Neural progenitor cell (in vitro differentiated cells): ENCODE data around the gene PRKCE. TPM values are rescaled to one million over a fixed set of nuclear protein-coding genes. Genes with fewer than 3 reads are reported as not detected.
A peak's percentile ranks its signal among the peaks of the same experiment; 100 is the strongest.

Experiments used
- DNase-seq: peaks from one replicate; pipeline ENCODE4 v3.0.0-alpha.2; 2016; ENCODE audit warnings: low spot score
- H2AFZ ChIP-seq: fragments of 200-600 bp; sonication (generic); replicated peaks from 2 replicates; pipeline ENCODE4 v1.6.1; 2016; ENCODE audit warnings: antibody characterized with exemption
- H3F3A ChIP-seq: fragments of 200-600 bp; sonication (generic); 2 replicates; pipeline ENCODE4 v1.6.1; 2016; ENCODE audit warnings: antibody characterized with exemption, low read depth
- H3K27ac ChIP-seq: fragments of 200-600 bp; sonication (generic); 2 replicates; pipeline ENCODE4 v1.5.1; 2016; ENCODE audit warnings: mild to moderate bottlenecking
- H3K27me3 ChIP-seq: fragments of 200-600 bp; sonication (generic); 2 replicates; pipeline ENCODE4 v1.6.1; 2016; ENCODE audit warnings: mild to moderate bottlenecking, moderate library complexity
- H3K36me3 ChIP-seq: fragments of 200-600 bp; sonication (generic); 2 replicates; pipeline ENCODE4 v1.5.1; 2016
- H3K4me1 ChIP-seq: fragments of 200-600 bp; sonication (generic); 2 replicates; pipeline ENCODE4 v1.6.1; 2016; ENCODE audit warnings: mixed run types
- H3K4me2 ChIP-seq: fragments of 200-600 bp; sonication (generic); 2 replicates; pipeline ENCODE4 v1.6.1; 2016
- H3K4me3 ChIP-seq: fragments of 200-600 bp; sonication (generic); 2 replicates; pipeline ENCODE4 v1.5.1; 2016
- H3K79me2 ChIP-seq: fragments of 200-600 bp; sonication (generic); 2 replicates; pipeline ENCODE4 v1.6.1; 2016; ENCODE audit warnings: low read depth
- H3K9ac ChIP-seq: fragments of 200-600 bp; sonication (generic); 2 replicates; pipeline ENCODE4 v1.6.1; 2016
- H3K9me3 ChIP-seq: fragments of 200-600 bp; sonication (generic); 2 replicates; pipeline ENCODE4 v1.5.1; 2016; ENCODE audit warnings: low read depth
- H4K20me1 ChIP-seq: fragments of 200-600 bp; sonication (generic); 2 replicates; pipeline ENCODE4 v1.6.1; 2016; ENCODE audit warnings: low read depth
- H3K27ac Mint-ChIP-seq: 3 replicates; pipeline ENCODE4 v1.8.0; 2021; ENCODE audit warnings: mixed read lengths
- H3K27me3 Mint-ChIP-seq: 2 replicates; pipeline ENCODE4 v1.8.0; 2022; ENCODE audit warnings: low read depth, mild to moderate bottlenecking, inconsistent platforms, moderate library complexity, mixed read lengths; ENCODE audit not compliant: insufficient read depth
- H3K36me3 Mint-ChIP-seq: 3 replicates; pipeline ENCODE4 v1.8.0; 2021; ENCODE audit warnings: mixed read lengths
- H3K4me1 Mint-ChIP-seq: 3 replicates; pipeline ENCODE4 v1.8.0; 2021; ENCODE audit warnings: mixed read lengths
- H3K4me3 Mint-ChIP-seq: 3 replicates; pipeline ENCODE4 v1.8.0; 2021; ENCODE audit warnings: mild to moderate bottlenecking, moderate library complexity, mixed read lengths
- H3K9me3 Mint-ChIP-seq: 3 replicates; pipeline ENCODE4 v1.8.0; 2020; ENCODE audit warnings: mixed read lengths
- CTCF ChIP-seq: fragments of 200-600 bp; sonication (generic); IDR thresholded peaks from 2 replicates; pipeline ENCODE4 v1.5.1; 2017; ENCODE audit warnings: antibody characterized with exemption, mild to moderate bottlenecking
- EZH2 ChIP-seq: fragments of 200-600 bp; sonication (generic); IDR thresholded peaks from 2 replicates; pipeline ENCODE4 v1.6.1; 2017; ENCODE audit warnings: antibody characterized with exemption, mild to moderate bottlenecking, moderate library complexity
- EZH2phosphoT487 ChIP-seq: fragments of 200-600 bp; sonication (generic); IDR thresholded peaks from 2 replicates; pipeline ENCODE4 v1.6.1; 2017; ENCODE audit warnings: antibody characterized with exemption
- total RNA-seq: library from RNA; depleted of rRNA; stranded (reverse); fragments of >200 nt; gene quantifications from 2 replicates; pipeline ENCODE4 v1.2.3, GENCODE V29; 2015; ENCODE audit warnings: low replicate concordance

The PRKCE gene
- total RNA-seq, 1 donor from 2014 or later = 4.1 TPM

GRCh38 chr2:45806563-45807358 is 155.3 kb downstream of the PRKCE start:
- Histone ChIP-seq H3K9ac (no peak overlapping the region), H3K79me2 (no peaks in the 10 kb centered on the region), H3K9me3 (no peaks in the 10 kb centered on the region), H3F3A (no peaks in the 10 kb centered on the region), H3K36me3 (no peaks in the 10 kb centered on the region), H3K27me3 (no peaks in the 10 kb centered on the region), H3K4me1 (no peaks in the 10 kb centered on the region), H3K4me2 (no peak overlapping the region), H2AFZ (no peak overlapping the region), H3K27ac (no peak overlapping the region), H3K4me3 (no peak overlapping the region), H4K20me1 (no peaks in the 10 kb centered on the region)
- TF ChIP-seq EZH2phosphoT487 = no peak
- no peak for TF ChIP-seq EZH2
- TF ChIP-seq CTCF = no peak
- H3K4me3 Mint-ChIP-seq = no peak overlapping the region
- H3K36me3 Mint-ChIP-seq = no peaks in the 10 kb centered on the region
- H3K27ac Mint-ChIP-seq = peak overlapping the region; percentile 19
- peaks cover 16% of the 10 kb centered on the region for H3K4me1 Mint-ChIP-seq
- DNase-seq = no peak
- peaks cover 4% of the 10 kb centered on the region for H3K9me3 Mint-ChIP-seq
- peaks cover 6% of the 10 kb centered on the region for H3K27me3 Mint-ChIP-seq

- H3K4me1 ChIP-seq = peaks cover 14% of the 10 kb centered on the region
- no peak overlapping the region for H3K27ac Mint-ChIP-seq
- H3K9ac ChIP-seq = no peak overlapping the region
- peaks cover 25% of the 10 kb centered on the region for H3K4me1 Mint-ChIP-seq
- no peaks in the 10 kb centered on the region for H3F3A ChIP-seq
- H3K9me3 Mint-ChIP-seq = peaks cover 4% of the 10 kb centered on the region
- H2AFZ ChIP-seq = no peak overlapping the region
- H3K4me3 Mint-ChIP-seq = no peak overlapping the region
- H3K79me2 ChIP-seq = no peaks in the 10 kb centered on the region
- no peaks in the 10 kb centered on the region for H3K9me3 ChIP-seq
- no peaks in the 10 kb centered on the region for H3K27me3 ChIP-seq
- no peak for DNase-seq
- peaks cover 6% of the 10 kb centered on the region for H3K27me3 Mint-ChIP-seq
- TF ChIP-seq EZH2 = no peak
- no peak overlapping the region for H3K27ac ChIP-seq
- no peaks in the 10 kb centered on the region for H4K20me1 ChIP-seq
- H3K36me3 ChIP-seq = no peaks in the 10 kb centered on the region
- no peaks in the 10 kb centered on the region for H3K36me3 Mint-ChIP-seq
- H3K4me2 ChIP-seq = no peak overlapping the region
- no peak overlapping the region for H3K4me3 ChIP-seq
These were observed 156.9 kb downstream of the PRKCE start for GRCh38 chr2:45808294-45808800.

- Histone ChIP-seq H3K9ac (no peak overlapping the region), H3K36me3 (no peaks in the 10 kb centered on the region), H2AFZ (no peak overlapping the region), H3K9me3 (no peaks in the 10 kb centered on the region), H3K4me3 (no peak overlapping the region), H4K20me1 (no peaks in the 10 kb centered on the region), H3K4me2 (no peak overlapping the region), H3K27me3 (no peaks in the 10 kb centered on the region), H3F3A (peaks cover 2% of the 10 kb centered on the region), H3K4me1 (peaks cover 23% of the 10 kb centered on the region), H3K27ac (no peak overlapping the region), H3K79me2 (no peaks in the 10 kb centered on the region)
- Mint-ChIP-seq H3K27me3 (peaks cover 6% of the 10 kb centered on the region), H3K4me3 (no peak overlapping the region), H3K4me1 (peaks cover 34% of the 10 kb centered on the region), H3K27ac (no peak overlapping the region), H3K9me3 (peaks cover 4% of the 10 kb centered on the region), H3K36me3 (no peaks in the 10 kb centered on the region)
- DNase-seq = no peak
- no peak for TF ChIP-seq EZH2phosphoT487
- no peak for TF ChIP-seq EZH2
- no peak for TF ChIP-seq CTCF
These were observed 157.7 kb downstream of the PRKCE start for GRCh38 chr2:45809205-45809604.

GRCh38 chr2:45812011-45812500 is 160.6 kb downstream of the PRKCE start:
- H3K27me3 Mint-ChIP-seq = peaks cover 4% of the 10 kb centered on the region
- no peak overlapping the region for H3K4me2 ChIP-seq
- no peak for TF ChIP-seq EZH2phosphoT487
- no peak for TF ChIP-seq CTCF
- TF ChIP-seq EZH2 = no peak
- no peak overlapping the region for H3K4me3 Mint-ChIP-seq
- peaks cover 4% of the 10 kb centered on the region for H3K9me3 Mint-ChIP-seq
- H3K27ac Mint-ChIP-seq = no peak overlapping the region
- no peaks in the 10 kb centered on the region for H3K36me3 ChIP-seq
- no peaks in the 10 kb centered on the region for H4K20me1 ChIP-seq
- H3K9ac ChIP-seq = no peak overlapping the region
- no peaks in the 10 kb centered on the region for H3K36me3 Mint-ChIP-seq
- H3K4me1 ChIP-seq = peaks cover 39% of the 10 kb centered on the region
- H2AFZ ChIP-seq = no peak overlapping the region
- H3F3A ChIP-seq = peaks cover 24% of the 10 kb centered on the region
- no peaks in the 10 kb centered on the region for H3K27me3 ChIP-seq
- no peaks in the 10 kb centered on the region for H3K9me3 ChIP-seq
- H3K79me2 ChIP-seq = no peaks in the 10 kb centered on the region
- H3K4me3 ChIP-seq = no peak overlapping the region
- H3K27ac ChIP-seq = no peak overlapping the region
- DNase-seq = no peak
- peaks cover 51% of the 10 kb centered on the region for H3K4me1 Mint-ChIP-seq
